Body of pancreas (tissue), 4 donors: ENCODE results near the gene PRRT2.

Experiments
- CTCF ChIP-seq, 7 experiments: fragments of 450-650 bp in 4 of 7; fragments of 200-600 bp in 3 of 7; sonication (generic) in 3 of 7; IDR thresholded peaks; one replicate each; pipeline ENCODE4 v1.5.1; 2016 to 2019; ENCODE audit warnings: antibody characterized with exemption in 7 of 7
- POLR2A ChIP-seq, 3 donors: fragments of 450-650 bp; IDR thresholded peaks; one replicate each; pipeline ENCODE4 v1.6.1; 2016; ENCODE audit warnings: antibody characterized with exemption in 3 of 3, mild to moderate bottlenecking in 2 of 3

- no peak for TF ChIP-seq CTCF (IDR thresholded peaks at IDR 0.05)
- no peak for TF ChIP-seq POLR2A (IDR thresholded peaks at IDR 0.05)
These were observed 1.9 kb downstream of the PRRT2 start for GRCh38 chr16:29813644-29814562.
